Daoy (cell line): ENCODE results near the gene PTPN7. TPM values are rescaled to one million over a fixed set of nuclear protein-coding genes. Genes with fewer than 3 reads are reported as not detected.
"Not testable (repeated sequence)": the region's sequence is repeated elsewhere in the genome, so short reads cannot be mapped to it uniquely, and the experiment has no call there.

ENCODE experiments used
- DNase-seq: peaks from one replicate; pipeline ENCODE4 v3.0.0-alpha.2; 2015; ENCODE audit warnings: low read depth
- total RNA-seq: library from RNA; depleted of rRNA; stranded (reverse); fragments of >200 nt; shearing (Covaris generic); gene quantifications from 2 replicates; pipeline ENCODE4 v1.2.3, GENCODE V29; 2014

The PTPN7 gene
- total RNA-seq, 1 experiment from 2014 or later, result 1.5 TPM

DNA sequence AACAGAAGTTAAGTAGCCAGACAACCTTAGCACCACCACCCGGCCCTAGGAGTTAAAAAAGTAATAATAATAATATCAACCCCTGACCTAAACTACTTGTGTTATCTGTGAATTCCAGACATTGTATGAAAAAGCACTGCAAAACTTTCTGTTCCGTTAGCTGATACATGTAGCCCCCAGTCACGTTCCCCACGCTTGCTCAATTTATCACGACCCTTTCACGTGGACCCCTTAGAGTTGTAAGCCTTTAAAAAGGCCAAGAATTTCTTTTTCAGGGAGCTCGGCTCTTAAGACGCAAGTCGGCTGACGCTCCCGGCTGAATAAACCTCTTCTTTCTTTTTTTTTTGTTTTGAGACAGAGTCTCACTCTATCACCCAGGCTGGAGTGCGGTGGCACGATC, 6.7 kb upstream of the PTPN7 start:
- DNase-seq, result not testable (repeated sequence)

DNA sequence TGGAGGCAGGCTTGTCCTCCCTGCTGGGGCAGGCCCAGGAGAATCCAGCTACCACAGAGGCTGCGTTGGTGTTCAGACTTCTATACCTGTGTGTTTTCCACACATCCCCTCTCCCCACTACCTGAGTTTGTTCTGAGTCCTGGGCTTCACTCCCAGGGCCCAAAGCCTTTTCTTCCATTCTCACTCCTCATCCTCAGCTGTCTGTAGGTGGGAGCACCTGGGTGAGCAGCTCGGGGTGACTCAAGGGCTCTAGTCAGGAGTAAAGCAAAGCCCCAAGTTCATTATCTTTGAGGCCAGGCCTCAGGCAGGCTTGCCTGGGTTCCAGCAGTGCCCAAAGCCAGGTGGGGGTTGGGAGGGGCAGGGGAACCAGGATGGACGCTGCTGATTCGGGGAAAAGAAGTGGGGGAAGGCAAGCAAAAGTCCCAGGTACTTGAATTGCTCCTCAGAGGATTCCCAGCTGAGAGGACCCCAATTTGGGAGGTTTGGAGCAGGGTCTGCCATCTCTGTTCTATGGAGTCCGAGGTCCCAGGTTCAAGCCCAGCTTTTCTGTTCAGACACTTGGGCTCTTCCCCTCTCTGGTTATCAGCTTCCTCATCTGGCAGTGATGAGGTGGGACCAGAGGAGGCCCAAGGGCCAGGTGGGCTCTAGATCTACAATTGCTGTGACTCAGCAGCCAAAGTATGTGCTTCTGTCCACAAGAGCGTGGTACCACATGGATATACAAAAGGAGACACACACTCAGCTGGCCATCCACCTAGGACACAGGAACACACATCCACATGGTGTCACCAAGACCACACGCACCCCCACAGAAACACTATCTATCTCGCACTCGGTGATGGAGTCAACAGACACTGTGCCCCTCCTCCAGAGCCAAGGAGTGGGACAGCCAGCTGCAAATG, 5.8 kb upstream of the PTPN7 start:
- no peak for DNase-seq

GRCh38 chr1:202165267-202165941, 5.0 kb upstream of the PTPN7 start:
- DNase-seq, result no peak

GRCh38 chr1:202164271-202165037, 4.1 kb upstream of the PTPN7 start:
- no peak for DNase-seq

GRCh38 chr1:202163281-202164270, 3.2 kb upstream of the PTPN7 start:
- no peak for DNase-seq

DNA sequence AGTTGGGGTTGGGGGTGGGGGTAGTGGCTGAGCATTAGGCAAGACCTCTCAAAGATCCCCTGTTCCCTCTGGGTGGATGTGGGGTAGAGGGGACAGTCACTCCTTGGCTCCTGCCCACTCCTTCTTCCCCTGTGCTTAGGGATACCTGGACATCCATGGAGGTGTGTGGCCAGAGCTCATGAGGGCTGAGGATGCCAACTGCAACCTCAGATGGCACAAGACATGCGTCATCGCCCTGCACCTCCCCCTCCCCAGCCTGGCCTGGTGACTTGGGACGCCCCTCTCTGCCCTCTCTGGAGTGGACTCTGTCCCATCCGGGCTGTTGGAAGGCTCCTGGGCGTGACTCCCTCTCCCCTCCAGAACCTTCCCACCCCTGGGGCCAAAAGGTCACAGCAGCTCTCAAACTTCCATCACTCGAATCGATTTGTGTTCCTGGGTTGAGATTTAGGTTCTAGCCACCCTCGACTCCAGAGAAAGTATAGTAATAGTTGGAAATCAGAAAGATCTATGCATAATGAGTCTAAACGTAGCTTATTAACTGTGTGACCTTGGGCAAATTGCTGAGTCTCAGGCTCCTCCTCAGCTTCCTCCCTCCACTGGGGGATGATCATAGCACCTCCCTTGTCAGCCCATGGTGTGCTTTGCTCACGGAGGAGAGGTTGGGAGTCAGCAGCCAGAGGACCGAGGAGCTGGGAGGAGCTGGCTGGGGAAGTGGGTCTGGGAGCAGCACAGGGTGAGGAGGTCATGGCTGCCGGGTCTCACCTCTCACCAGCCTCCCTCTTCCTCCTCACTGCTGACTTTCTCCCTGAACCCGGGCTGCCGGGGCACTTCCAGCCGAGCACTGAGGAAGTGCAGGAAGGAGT, 2.2 kb upstream of the PTPN7 start:
- DNase-seq, result no peak

- no peak for DNase-seq
Measured at GRCh38 chr1:202162047-202162417, 1.6 kb upstream of the PTPN7 start.

DNA sequence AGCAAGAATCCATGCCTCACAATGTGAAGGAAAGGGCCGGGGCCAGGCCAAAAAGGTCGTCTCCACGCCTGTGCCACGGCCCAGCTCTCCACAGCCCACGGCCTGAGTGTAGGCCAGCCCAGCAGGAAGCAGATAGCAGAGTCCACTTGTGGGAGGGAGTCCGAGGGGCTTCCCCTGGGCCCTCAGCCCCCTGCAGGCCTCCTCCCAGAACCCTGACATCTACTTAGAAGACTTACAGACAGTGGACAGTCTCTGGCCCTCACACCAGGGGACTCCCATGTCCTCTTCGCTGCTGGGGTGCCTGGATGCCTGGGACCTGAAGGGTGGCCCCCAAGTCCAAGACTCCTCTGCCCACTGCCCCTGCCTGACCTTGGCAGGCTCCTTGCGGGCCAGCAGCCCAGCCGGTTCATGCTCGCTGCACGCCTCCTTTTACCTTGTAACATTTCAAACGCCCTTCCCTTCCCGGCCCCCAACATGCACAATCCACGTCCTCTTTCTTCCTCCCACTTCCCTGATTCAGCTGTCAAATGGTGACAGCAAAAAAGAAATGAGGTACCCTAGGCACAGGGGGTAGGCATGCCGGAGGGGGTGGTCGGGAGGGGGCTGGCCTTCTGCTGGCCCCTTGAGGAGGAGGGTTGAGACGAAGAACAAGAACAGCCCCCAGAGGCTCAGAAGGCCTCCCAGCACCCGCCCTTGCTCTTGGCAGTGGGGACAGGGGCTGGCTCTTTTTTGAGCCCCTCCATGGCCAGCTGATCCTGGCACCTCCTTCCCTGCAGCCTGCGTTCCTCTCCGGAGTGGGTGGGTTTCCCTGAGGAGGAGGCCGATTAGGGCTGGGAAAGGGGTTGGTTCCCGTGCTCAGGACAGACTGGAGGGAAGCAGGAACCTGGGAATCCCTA, 997 bp upstream of the PTPN7 start:
- DNase-seq, result no peak

- no peak for DNase-seq
Measured at GRCh38 chr1:202159534-202160371, 649 bp downstream of the PTPN7 start.

- no peak for DNase-seq
Measured at GRCh38 chr1:202158810-202159533, 1.4 kb downstream of the PTPN7 start.

GRCh38 chr1:202157945-202158344, 2.5 kb downstream of the PTPN7 start:
- DNase-seq, result no peak

DNA sequence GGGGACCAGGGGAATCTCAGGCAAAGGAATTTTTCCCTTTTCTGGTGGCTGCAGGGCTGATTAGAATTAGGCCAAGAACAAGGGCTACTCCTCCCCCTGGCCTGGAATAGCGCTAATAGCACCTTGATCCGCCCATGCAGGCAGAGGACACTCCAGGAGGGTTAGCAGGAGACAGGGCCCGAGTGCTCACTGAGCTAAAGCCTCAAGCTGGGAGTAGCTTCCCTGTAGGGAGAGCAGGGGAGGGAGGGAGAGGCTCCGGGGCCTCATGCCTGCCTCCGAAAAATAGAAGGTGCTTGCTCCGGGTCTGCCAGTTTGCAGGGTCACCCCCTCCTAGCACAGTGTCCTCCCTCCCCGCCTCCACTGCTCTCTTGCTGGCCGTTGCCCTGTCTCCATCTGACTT, 3.8 kb downstream of the PTPN7 start:
- DNase-seq, result no peak

DNA sequence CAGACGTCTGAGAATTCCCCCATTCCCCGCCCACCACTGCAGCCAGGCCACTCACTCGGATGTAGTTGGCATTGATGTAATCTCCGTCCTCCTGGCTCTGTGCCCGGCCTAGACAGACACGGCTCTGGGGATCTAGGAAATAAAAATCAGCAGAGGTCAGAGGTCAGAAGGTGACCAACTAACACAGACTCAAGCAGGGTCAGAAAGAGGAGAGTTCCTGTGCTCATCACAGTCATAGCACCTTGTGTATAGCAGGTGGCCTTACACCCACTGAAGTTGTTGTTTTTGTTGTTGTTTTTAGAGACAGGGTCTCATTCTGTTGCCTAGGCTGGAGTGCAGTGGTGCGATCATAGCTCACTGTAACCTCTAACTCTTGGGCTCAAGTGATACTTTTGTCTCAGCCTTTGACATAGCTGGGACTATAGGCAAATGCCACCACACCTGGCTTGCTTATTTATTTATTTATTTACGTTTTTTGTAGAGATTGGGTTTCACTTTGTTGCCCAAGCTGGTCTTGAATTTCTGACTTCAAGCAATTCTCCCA, 4.9 kb downstream of the PTPN7 start:
- peak; percentile 64 for DNase-seq

GRCh38 chr1:202154766-202155477, 5.5 kb downstream of the PTPN7 start:
- DNase-seq, result peak; percentile 67

DNA sequence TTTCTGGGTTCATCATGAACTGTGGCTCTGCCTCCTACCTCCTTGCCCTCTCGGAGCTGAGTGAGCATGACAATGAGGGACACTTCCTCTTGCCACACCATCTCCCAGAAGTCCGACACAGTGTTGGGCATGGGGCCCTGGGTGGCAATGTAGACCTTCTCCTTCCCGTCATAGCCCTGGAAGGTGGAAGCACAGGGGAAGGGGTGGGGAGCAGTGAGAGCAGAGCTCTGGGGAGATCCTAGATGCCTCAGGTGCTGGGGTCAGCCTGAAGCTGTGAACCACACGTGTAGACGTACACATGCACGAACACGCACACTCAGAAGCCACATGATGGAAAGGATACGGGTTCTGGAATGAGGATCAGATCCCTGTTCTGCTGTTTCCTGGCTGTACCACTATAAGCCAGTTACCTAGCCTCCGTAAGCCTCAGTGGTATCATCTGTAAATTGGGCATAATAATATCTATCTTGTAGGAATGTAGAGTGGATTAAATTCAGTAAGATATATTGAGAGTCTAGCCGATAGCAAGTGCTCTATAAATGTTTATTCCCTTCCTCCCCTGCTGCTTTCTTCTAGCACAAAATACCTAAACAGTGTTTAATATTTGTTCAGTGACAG, 6.1 kb downstream of the PTPN7 start:
- no peak for DNase-seq

DNA sequence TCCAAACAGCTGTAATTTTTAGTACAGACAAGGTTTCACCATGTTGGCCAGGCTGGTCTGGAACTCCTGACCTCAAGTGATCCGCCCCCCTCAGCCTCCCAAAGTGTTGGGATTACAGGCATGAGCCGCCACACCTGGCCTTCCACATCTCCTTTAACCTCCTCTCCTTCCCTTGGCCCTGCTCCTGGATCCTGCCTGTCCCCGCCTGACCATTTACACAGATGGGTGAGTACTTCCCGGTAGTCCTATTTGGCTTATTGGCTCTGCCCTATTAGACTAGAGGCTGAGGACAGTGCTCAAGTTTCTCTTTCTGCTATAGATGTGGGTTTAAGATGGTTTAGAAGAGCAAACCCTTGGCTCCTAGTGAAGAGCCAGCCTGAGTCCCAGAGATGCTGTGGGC, 7.1 kb downstream of the PTPN7 start:
- no peak for DNase-seq
